Urinary bladder (tissue), 4 donors: ENCODE measurements around the gene FGF22. TPM values are rescaled to one million over a fixed set of nuclear protein-coding genes. Genes with fewer than 3 reads are reported as not detected.
"Not testable (repeated sequence)": the region's sequence is repeated elsewhere in the genome, so short reads cannot be mapped to it uniquely, and the experiment has no call there.

Experiments
- DNase-seq: peaks from one replicate; pipeline ENCODE4 v3.0.0-alpha.2; 2015; ENCODE audit errors: extremely low spot score
- H3K27ac ChIP-seq: one replicate; pipeline ENCODE4 v1.5.1; 2013; ENCODE audit warnings: low read depth, mild to moderate bottlenecking, moderate library complexity
- H3K36me3 ChIP-seq: one replicate; pipeline ENCODE4 v1.6.1; 2013; ENCODE audit warnings: mild to moderate bottlenecking, moderate library complexity; ENCODE audit not compliant: insufficient read depth
- H3K4me1 ChIP-seq: one replicate; pipeline ENCODE4 v1.6.1; 2013; ENCODE audit warnings: mild to moderate bottlenecking, moderate library complexity; ENCODE audit not compliant: insufficient read depth
- H3K4me3 ChIP-seq: one replicate; pipeline ENCODE4 v1.5.1; 2013; ENCODE audit warnings: low read depth, low read length
- WGBS: extraction: QIAGEN DNeasy Blood & Tissue Kit; methylation state at CpG from one replicate; pipeline ENCODE4 v1.1.7; 2013; 5-methylcytosine and 5-hydroxymethylcytosine counted together
- polyA plus RNA-seq: library from polyadenylated mRNA; stranded (reverse); fragments of 200-250 nt; gene quantifications from one replicate; pipeline ENCODE4 v1.2.3, GENCODE V29; 2013
- total RNA-seq: library from RNA; depleted of rRNA; stranded (reverse); fragments of >200 nt; gene quantifications from one replicate; pipeline ENCODE4 v1.2.3, GENCODE V29; 2014
- donor health status: healthy with polysubstance abuse.
- donor health status: healthy.

FGF22 gene
- total and polyA plus RNA-seq, 2 donors, result 1.6 TPM; not detected in 1

- Histone ChIP-seq H3K4me3 (no peak overlapping the region), H3K36me3 (no peaks in the 10 kb centered on the region), H3K4me1 (no peaks in the 10 kb centered on the region), H3K27ac (peak overlapping the region; percentile 14)
- no peak for DNase-seq
- 79% methylated on average over 50 of the region's 50 CpGs for WGBS
Observed at GRCh38 chr19:658916-659839, 19.5 kb downstream of the FGF22 start.

- no peaks in the 10 kb centered on the region for H3K36me3 ChIP-seq
- H3K27ac ChIP-seq, result no peak overlapping the region
- no peak for DNase-seq
- H3K4me1 ChIP-seq, result no peaks in the 10 kb centered on the region
- H3K4me3 ChIP-seq, result peak overlapping the region; percentile 97
- 57% methylated on average over 20 of the region's 20 CpGs for WGBS
Observed at GRCh38 chr19:660793-661426, 21.2 kb downstream of the FGF22 start.

GRCh38 chr19:661427-662196, 21.9 kb downstream of the FGF22 start:
- Histone ChIP-seq H3K27ac (peak overlapping the region; percentile 83), H3K4me3 (peak overlapping the region; percentile 97), H3K36me3 (no peaks in the 10 kb centered on the region), H3K4me1 (no peaks in the 10 kb centered on the region)
- 20% methylated on average over 31 of the region's 31 CpGs for WGBS
- DNase-seq, result no peak

GRCh38 chr19:662207-662961, 22.7 kb downstream of the FGF22 start:
- Histone ChIP-seq H3K36me3 (no peaks in the 10 kb centered on the region), H3K27ac (peak overlapping the region; percentile 83), H3K4me1 (no peaks in the 10 kb centered on the region), H3K4me3 (peak overlapping the region; percentile 97)
- DNase-seq, result no peak
- under 1% methylated on average over 81 of the region's 81 CpGs for WGBS

GRCh38 chr19:662962-663681, 23.4 kb downstream of the FGF22 start, which contains the start of gene RNF126:
RNF126 (minus strand) TSS chr19:663214; CDS start chr19:663121, 93 bp downstream.
- no peaks in the 10 kb centered on the region for H3K4me1 ChIP-seq

GRCh38 chr19:663682-664117, 24.0 kb downstream of the FGF22 start:
- no peaks in the 10 kb centered on the region for H3K4me1 ChIP-seq
- peak overlapping the region; percentile 83 for H3K27ac ChIP-seq
- peak overlapping the region; percentile 33 for H3K4me3 ChIP-seq
- WGBS, result 56% methylated on average over 18 of the region's 18 CpGs
- no peaks in the 10 kb centered on the region for H3K36me3 ChIP-seq
- no peak for DNase-seq

More at GRCh38 chr19:662962-663681, 23.4 kb downstream of the FGF22 start, which contains the start of gene RNF126:
- no peaks in the 10 kb centered on the region for H3K36me3 ChIP-seq
- peak within 1 kb of the TSS; percentile 97 for H3K4me3 ChIP-seq
- WGBS, result 2% methylated on average over 97 of the region's 97 CpGs
- DNase-seq, result no peak
- H3K27ac ChIP-seq, result peak within 1 kb of the TSS; percentile 83

- no peak for DNase-seq
- H3K4me3 ChIP-seq, result no peak overlapping the region
- 7% methylated on average over 24 of the region's 24 CpGs for WGBS
- H3K4me1 ChIP-seq, result no peaks in the 10 kb centered on the region
- no peak overlapping the region for H3K27ac ChIP-seq
- no peaks in the 10 kb centered on the region for H3K36me3 ChIP-seq
Observed at GRCh38 chr19:664913-665443, 25.3 kb downstream of the FGF22 start.

GRCh38 chr19:666985-667573, 27.4 kb downstream of the FGF22 start:
- 92% methylated on average over 38 of the region's 38 CpGs for WGBS
- H3K4me1 ChIP-seq, H3K27ac ChIP-seq: not testable (repeated sequence)

GRCh38 chr19:668675-669434, 29.2 kb downstream of the FGF22 start:
- not testable (repeated sequence) for DNase-seq, H3K4me3 ChIP-seq, H3K4me1 ChIP-seq, H3K36me3 ChIP-seq, H3K27ac ChIP-seq
- WGBS, result 47% methylated on average over 12 of the region's 12 CpGs

More at GRCh38 chr19:666985-667573, 27.4 kb downstream of the FGF22 start:
- H3K4me3 ChIP-seq, H3K36me3 ChIP-seq, DNase-seq: not testable (repeated sequence)

GRCh38 chr19:670609-671075, 31.0 kb downstream of the FGF22 start:
- DNase-seq, result no peak
- WGBS, result 84% methylated on average over 9 of the region's 9 CpGs
- Histone ChIP-seq H3K36me3 (no peaks in the 10 kb centered on the region), H3K4me3 (no peak overlapping the region), H3K27ac (no peak overlapping the region), H3K4me1 (no peaks in the 10 kb centered on the region)
